ENCODE data around the gene MINDY4.

MINDY4 gene

DNA sequence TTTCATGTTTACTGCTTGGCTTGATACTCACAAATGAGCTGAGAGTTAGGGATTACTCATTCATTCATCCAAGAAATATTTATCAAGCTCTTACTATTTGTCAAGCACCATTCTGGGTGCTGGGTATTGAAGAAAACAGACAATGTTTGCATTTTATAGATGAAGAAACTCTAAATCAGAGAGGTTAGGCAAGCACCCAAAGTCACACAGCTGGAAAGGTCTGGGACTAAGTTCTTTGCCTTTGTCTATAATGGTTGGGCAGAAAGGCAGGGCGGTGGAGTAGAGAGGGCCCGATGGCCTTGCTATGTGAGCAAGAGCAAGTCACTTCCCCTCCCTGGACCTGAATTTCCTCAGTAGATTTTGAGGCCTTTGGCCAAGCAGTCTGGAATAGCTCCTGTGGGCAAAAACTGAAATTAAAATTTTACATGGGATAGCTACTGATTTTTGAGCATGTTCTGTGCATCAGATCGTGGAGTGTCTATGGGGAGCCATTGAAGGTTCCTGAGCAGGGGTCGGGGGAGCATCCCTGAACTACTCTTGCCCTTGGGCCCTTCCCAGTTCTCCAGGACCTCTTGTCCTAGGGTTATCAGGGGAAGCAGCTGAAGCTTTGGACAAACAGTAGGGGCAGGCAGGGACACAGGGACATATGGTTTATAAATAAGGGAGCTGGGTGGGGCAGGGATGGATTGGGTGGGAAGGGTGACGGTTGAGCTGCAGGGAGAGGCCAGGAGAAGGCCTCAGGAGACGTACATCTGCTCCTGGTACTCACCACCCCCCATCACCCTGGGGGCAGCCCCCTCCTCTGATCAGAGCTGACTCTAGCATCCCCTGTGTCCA is 163.7 kb downstream of the MINDY4 start:
- DNase-seq = no peak

DNA sequence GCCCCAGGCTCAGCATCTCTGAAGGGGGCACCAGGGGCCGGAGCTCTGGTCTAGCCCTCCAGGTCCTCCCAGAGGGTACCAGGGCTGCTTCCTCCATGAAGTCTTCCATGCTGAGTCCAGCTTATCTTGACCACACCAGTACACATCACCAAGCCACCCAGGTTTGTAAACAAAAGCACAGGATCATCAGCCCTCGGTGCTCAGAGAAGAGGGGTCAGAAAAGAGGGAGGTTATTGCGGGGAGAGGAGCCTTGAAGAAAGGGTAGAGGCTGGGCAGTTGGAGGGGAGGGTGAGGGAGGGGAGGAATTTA is 164.3 kb downstream of the MINDY4 start:
- DNase-seq = no peak

DNA sequence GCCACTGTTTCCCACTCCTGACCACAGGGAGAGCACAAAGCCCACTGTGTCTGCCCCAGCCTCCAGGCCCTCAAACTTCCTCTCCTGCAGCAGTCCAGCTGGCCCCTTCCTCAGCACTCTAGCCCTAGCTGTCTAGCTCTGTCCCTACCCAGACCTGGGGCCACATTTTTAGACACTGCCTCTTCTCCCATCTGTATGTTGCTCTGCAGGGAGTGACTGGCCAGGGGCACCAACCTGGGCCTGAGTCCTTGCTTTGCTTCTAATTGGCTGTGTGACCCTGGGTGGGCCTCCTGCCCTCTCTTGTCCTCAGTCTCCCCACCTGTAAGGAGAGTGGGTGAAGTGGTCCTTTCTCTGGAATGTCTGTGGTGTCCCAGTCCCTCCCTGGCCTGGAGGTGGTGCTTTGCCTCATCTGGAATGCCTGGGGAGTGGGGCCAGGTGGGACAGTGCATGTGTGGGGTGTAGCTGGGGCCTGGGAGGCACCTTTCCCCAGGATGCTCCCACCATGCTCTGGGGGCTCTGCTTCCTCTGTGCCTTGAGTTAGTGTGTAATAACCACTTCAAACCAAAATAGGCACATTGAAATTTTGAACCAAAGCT is 165.5 kb downstream of the MINDY4 start:
- no peak for DNase-seq

DNA sequence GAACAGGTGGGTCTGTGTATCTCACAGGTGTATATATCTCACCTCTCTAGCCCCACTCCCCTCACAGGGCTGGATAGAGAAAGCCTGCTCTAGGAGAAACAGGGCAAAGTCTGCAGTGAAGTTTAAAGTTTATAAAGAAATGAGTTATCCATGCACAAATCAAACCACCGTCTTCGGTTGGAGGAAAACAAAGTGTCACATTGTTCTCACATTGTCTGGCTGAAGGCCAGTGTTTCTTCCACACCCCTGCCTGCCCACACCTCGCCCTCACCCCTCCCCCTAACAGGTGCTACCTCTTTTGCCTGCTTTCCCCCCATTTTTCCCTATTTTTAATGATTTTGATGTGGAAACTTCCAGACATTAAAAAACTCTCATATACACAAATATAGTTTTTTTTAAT is 166.2 kb downstream of the MINDY4 start:
- no peak for DNase-seq

DNA sequence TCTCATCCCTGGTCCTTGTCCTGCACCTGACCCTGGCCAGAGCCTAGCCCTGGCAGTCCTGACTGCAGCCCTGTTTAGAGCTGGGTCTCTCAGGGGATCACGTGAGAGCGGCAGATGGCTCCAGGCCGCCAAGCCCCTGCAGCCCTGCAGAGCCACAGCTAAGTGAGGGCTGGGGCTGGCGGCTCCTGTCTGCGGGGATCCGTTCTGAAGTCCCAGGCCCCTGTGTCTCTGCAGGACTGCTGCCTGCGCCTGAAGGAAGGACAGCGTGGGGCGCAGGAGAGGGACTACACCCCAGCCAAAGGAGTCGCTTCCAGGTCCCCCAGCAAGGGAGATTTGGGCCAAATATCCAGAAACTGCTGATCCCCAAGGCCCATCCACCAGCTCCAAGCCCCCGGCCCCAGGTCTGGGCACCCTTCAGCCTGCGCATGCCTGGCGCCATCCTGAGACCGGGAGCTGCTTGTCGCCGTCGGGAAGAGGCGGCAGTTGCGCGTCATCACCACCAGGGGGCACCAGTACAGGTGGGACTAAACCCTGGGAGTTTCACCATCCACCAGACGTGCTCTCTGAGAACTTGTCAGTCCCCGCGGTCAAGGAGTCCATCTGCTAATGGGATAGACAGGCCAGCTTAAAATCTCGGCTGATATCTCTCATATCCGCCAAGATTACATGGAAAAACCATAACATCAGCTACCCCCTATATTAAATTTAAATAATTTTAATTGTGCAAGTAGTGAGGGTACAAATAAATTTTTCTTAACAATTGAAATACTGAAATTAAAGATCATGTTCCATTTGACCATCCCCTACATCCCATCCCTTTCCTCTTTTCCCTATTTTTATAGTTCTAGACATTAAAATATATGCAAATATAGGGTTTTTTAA is 167.5 kb downstream of the MINDY4 start:
- peak; percentile 24 to 52 for DNase-seq

DNA sequence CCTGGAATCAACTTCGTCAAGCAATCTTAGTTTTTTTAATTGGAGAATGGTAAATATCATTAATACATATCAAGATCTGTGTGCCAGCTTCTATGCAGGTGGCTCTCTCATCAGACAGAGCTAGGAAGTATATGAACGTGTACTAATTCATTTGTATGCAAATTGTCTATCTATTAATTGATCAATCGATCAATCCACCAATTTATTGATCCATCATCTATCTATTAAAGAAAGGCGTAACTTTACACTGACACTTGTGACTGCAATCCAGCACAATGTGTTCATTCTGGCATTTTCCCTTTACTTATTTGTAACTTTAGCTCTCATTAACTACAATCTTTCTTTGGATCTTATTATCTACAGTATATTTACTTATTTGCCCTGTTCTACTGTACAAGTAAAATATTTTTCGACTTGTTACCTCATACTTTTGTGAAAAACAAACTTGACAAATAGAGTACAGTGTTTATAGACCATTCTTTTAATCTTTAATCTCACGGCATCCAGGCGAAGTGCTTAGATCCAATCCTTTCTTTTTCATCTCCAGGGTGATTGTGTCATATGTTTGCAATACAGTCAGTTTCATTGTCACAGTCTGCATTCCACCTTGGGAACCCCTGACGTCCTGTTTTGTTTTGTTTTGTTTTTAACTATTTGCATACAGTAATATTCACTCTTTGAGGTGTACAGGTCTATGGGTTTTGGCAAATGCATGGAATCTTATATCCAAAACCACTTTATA is 170.5 kb downstream of the MINDY4 start:
- no peak for DNase-seq
